Measurements from ENCODE around the gene KIAA1549. TPM values are rescaled to one million over a fixed set of nuclear protein-coding genes. Genes with fewer than 3 reads are reported as not detected.

The KIAA1549 gene
- total and polyA plus RNA-seq, 11 donors: 0.91 to 4.8 (median 2.0) TPM

- intact Hi-C loops (cut with DNase I): no loop called here
- Histone ChIP-seq H3K4me3 (no peak overlapping the region), H3K27me3 (no peaks in the 10 kb centered on the region), H3K9me3 (no peaks in the 10 kb centered on the region), H3K27ac (no peak overlapping the region), H3K36me3 (no peaks in the 10 kb centered on the region), H3K4me1 (peaks cover 0 to 11% (median 0%) of the 10 kb centered on the region in 12 donors)
- no peak for ATAC-seq
- no peak for DNase-seq
- 43 to 52% (median 44%) methylated on average over 5 of the region's 5 CpGs for WGBS, 4 donors
- no peak for TF ChIP-seq CTCF (IDR thresholded peaks at IDR 0.05)
Measured at GRCh38 chr7:138833596-138833995, 147.6 kb downstream of the KIAA1549 start.

GRCh38 chr7:138832966-138833365 is 148.2 kb downstream of the KIAA1549 start:
- TF ChIP-seq POLR2A (IDR thresholded peaks at IDR 0.05) (no peak), CTCF (IDR thresholded peaks at IDR 0.05) (no peak)
- no peak for ATAC-seq
- DNase-seq: no peak
- Histone ChIP-seq H3K36me3 (no peaks in the 10 kb centered on the region), H3K9me3 (no peaks in the 10 kb centered on the region), H3K27me3 (no peaks in the 10 kb centered on the region), H3K4me1 (peaks cover 0 to 8% (median 0%) of the 10 kb centered on the region in 12 donors), H3K4me3 (no peak overlapping the region), H3K27ac (no peak overlapping the region)
- intact Hi-C loops (cut with DNase I): no loop called here
- WGBS, 4 donors: 80 to 92% (median 90%) methylated on average over 10 of the region's 10 CpGs

GRCh38 chr7:138829335-138829734 is 151.9 kb downstream of the KIAA1549 start:
- Histone ChIP-seq H3K27ac (no peak overlapping the region), H3K27me3 (no peaks in the 10 kb centered on the region), H3K9me3 (peaks cover 0 to 5% (median 0%) of the 10 kb centered on the region in 12 donors), H3K36me3 (no peaks in the 10 kb centered on the region), H3K4me1 (no peaks in the 10 kb centered on the region), H3K4me3 (no peak overlapping the region)
- TF ChIP-seq POLR2A (IDR thresholded peaks at IDR 0.05) (no peak), CTCF (IDR thresholded peaks at IDR 0.05) (no peak)
- intact Hi-C loops (cut with DNase I): no loop called here
- 87 to 97% (median 92%) methylated on average over 11 of the region's 11 CpGs for WGBS, 4 donors
- DNase-seq (no peak), ATAC-seq (no peak)

- intact Hi-C loops (cut with DNase I): no loop called here
- Histone ChIP-seq H3K4me1 (no peaks in the 10 kb centered on the region), H3K4me3 (no peak overlapping the region), H3K27me3 (no peaks in the 10 kb centered on the region), H3K36me3 (no peaks in the 10 kb centered on the region), H3K9me3 (peaks cover 0 to 5% (median 0%) of the 10 kb centered on the region in 12 donors), H3K27ac (no peak overlapping the region)
- ATAC-seq: no peak
- WGBS, 4 donors: 52 to 68% (median 60%) methylated on average over 2 of the region's 2 CpGs
- no peak for TF ChIP-seq POLR2A (IDR thresholded peaks at IDR 0.05)
- no peak for TF ChIP-seq CTCF (IDR thresholded peaks at IDR 0.05)
- no peak for DNase-seq
Measured at GRCh38 chr7:138828302-138828701, 152.9 kb downstream of the KIAA1549 start.
